Glutamatergic neuron (in vitro differentiated cells): ENCODE measurements around the gene NEURL4. TPM values are rescaled to one million over a fixed set of nuclear protein-coding genes. Genes with fewer than 3 reads are reported as not detected.

Experiments
- DNase-seq: peaks from one replicate; pipeline ENCODE4 v3.0.0; 2022
- H3K27ac Mint-ChIP-seq: one replicate; pipeline ENCODE4 v1.8.0; 2020; ENCODE audit warnings: mild to moderate bottlenecking, mixed read lengths, inconsistent platforms; ENCODE audit not compliant: unreplicated experiment
- H3K27me3 Mint-ChIP-seq: one replicate; pipeline ENCODE4 v1.8.0; 2020; ENCODE audit warnings: mild to moderate bottlenecking, moderate library complexity, mixed read lengths, inconsistent platforms; ENCODE audit not compliant: unreplicated experiment
- H3K36me3 Mint-ChIP-seq: one replicate; pipeline ENCODE4 v1.8.0; 2020; ENCODE audit warnings: mild to moderate bottlenecking, mixed read lengths, inconsistent platforms; ENCODE audit not compliant: unreplicated experiment
- H3K4me1 Mint-ChIP-seq: one replicate; pipeline ENCODE4 v1.8.0; 2020; ENCODE audit warnings: mild to moderate bottlenecking, low read depth, mixed read lengths, inconsistent platforms; ENCODE audit not compliant: unreplicated experiment
- H3K4me3 Mint-ChIP-seq: one replicate; pipeline ENCODE4 v1.8.0; 2020; ENCODE audit warnings: mild to moderate bottlenecking, mixed read lengths, inconsistent platforms; ENCODE audit not compliant: unreplicated experiment
- H3K9me3 Mint-ChIP-seq: one replicate; pipeline ENCODE4 v1.8.0; 2020; ENCODE audit warnings: mild to moderate bottlenecking, moderate library complexity, mixed read lengths, inconsistent platforms; ENCODE audit not compliant: unreplicated experiment
- total RNA-seq: library from RNA; stranded (reverse); fragmentation: NEBNext Ultra II Directional; extraction: Animal tissue kit (Norgen Biotek cat#: 25700); gene quantifications from one replicate; pipeline ENCODE4 v1.2.1, GENCODE V29; 2021; ENCODE audit not compliant: unreplicated experiment
- TF ChIP-seq, protein P1 (sequence below): fragments of 200-600 bp; sonication (generic); IDR thresholded peaks from one replicate; pipeline ENCODE4 v1.5.0; 2021; ENCODE audit not compliant: partially characterized antibody, unreplicated experiment

NEURL4 gene
- total RNA-seq, 1 donor from 2014 or later, result 97.6 TPM

DNA sequence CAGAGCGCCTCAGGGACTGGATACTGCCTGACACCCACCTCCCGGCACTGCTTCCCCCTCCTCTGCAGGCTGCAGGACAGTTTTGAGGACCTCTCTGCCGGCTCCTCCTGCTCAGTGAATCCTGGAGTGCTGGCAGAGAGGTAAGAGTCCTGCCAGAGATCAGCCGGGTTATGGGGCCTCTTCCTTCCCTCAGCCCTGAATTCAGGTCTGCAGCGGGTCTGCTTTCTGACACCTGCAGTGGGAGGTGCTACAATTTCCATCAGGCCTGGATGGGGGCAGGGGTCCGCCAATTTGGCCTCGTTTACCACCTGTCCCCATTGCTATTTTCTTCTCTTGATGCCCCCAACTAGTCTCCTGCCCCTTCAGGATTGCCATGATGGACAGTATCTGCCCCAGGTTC lies 3.0 kb upstream of the NEURL4 start:
- TF ChIP-seq, protein P1, sequence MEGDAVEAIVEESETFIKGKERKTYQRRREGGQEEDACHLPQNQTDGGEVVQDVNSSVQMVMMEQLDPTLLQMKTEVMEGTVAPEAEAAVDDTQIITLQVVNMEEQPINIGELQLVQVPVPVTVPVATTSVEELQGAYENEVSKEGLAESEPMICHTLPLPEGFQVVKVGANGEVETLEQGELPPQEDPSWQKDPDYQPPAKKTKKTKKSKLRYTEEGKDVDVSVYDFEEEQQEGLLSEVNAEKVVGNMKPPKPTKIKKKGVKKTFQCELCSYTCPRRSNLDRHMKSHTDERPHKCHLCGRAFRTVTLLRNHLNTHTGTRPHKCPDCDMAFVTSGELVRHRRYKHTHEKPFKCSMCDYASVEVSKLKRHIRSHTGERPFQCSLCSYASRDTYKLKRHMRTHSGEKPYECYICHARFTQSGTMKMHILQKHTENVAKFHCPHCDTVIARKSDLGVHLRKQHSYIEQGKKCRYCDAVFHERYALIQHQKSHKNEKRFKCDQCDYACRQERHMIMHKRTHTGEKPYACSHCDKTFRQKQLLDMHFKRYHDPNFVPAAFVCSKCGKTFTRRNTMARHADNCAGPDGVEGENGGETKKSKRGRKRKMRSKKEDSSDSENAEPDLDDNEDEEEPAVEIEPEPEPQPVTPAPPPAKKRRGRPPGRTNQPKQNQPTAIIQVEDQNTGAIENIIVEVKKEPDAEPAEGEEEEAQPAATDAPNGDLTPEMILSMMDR, result no peak
- Mint-ChIP-seq H3K36me3 (no peaks in the 10 kb centered on the region), H3K27ac (no peak overlapping the region), H3K4me1 (peaks cover 8% of the 10 kb centered on the region), H3K4me3 (no peak overlapping the region), H3K27me3 (peaks cover 2% of the 10 kb centered on the region), H3K9me3 (peaks cover 5% of the 10 kb centered on the region)
- DNase-seq, result no peak

DNA sequence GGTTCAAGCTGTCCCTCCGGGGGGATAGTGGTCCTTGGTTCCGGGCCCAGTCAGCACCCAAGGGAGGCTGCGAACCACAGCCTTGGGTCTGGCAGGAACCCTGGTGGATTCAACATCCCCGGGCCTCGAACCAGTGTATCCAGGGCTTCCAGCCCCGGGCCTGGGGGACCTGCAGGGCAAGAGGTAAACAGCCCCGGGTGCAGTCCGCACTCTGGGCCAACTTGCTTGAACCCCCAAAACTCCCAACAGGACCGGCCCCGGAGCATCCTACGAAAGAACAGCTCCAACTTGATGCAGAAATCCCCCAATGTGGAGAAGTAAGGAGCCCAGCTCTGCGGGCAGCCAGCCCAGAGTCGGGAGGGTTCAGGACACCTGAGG lies 1.5 kb upstream of the NEURL4 start:
- peaks cover 5% of the 10 kb centered on the region for H3K9me3 Mint-ChIP-seq
- peaks cover 2% of the 10 kb centered on the region for H3K27me3 Mint-ChIP-seq
- DNase-seq, result no peak
- TF ChIP-seq, protein P1, result no peak
- no peaks in the 10 kb centered on the region for H3K36me3 Mint-ChIP-seq
- peaks cover 8% of the 10 kb centered on the region for H3K4me1 Mint-ChIP-seq
- peak overlapping the region; percentile 90 for H3K4me3 Mint-ChIP-seq
- peak overlapping the region; percentile 89 for H3K27ac Mint-ChIP-seq

DNA sequence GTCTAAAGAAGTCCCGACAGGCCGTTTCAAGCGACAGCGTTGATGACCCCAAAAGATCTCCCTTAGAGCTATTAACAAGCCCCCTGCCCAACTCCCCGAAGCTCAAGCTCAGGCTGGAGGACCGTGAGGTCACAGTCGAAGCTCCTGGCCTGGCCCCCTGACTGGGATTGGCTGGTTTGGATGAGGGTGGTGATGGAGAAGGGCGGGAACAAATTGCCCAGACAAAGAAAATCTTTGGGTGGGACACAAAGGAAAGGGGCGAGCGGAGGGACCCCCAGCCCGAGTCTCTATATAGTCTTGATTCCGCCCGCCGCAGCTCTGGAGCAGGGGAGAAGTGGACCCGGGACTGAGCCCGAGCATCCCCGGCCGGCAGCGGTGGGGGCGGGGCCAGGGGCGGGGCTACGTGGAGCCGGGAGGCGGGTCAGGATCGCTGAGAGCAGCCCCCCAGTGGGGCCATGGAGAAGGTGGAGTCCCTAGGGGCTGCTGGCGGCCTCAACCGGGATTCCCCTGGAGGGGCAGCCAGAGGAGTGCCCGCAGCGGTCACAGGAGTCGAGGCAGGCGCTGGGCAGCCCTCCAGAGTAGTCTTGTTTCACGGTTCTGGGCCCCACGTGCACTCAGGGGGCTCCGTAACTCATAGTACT lies 982 bp upstream of the NEURL4 start:
- peaks cover 5% of the 10 kb centered on the region for H3K9me3 Mint-ChIP-seq

DNA sequence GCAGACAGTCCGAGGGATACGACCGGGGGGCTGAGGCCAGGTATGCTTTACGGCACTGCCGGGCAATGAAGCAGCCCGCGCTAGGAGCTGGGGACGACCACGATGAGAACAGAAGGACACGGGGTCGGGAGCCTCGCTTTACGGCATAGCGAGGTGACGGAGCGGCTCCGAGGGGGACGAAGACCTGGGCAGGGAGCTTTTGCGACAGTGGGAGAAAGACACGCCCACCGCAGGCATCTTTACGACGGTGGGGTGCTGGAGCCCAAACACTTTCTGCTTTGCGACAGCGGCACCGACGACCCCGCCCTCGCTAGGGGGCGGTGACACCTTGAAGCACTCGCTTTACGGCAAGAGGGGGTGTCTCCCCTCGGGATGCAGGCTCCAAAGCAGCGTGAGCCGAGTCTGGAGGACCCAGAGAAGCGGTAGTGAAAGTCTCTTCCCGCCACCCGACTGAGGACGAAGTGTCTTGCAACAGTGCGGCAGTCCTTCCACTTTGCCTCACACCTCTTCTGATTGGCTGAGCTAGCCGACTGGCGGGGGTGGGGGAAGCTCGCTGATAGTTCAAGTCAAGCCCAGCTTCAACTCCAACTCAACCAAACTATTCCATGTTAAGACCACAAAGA lies 350 bp upstream of the NEURL4 start:
- Mint-ChIP-seq H3K36me3 (no peaks in the 10 kb centered on the region), H3K27me3 (peaks cover 2% of the 10 kb centered on the region), H3K9me3 (peaks cover 5% of the 10 kb centered on the region), H3K4me3 (peak overlapping the region; percentile 90), H3K27ac (peak overlapping the region; percentile 89), H3K4me1 (peaks cover 8% of the 10 kb centered on the region)
- TF ChIP-seq, protein P1, result no peak
- DNase-seq, result peak; percentile 96

More for the DNA sequence above, 982 bp upstream of the NEURL4 start:
- H3K4me3 Mint-ChIP-seq, result peak overlapping the region; percentile 90
- H3K27me3 Mint-ChIP-seq, result peaks cover 2% of the 10 kb centered on the region
- peak overlapping the region; percentile 89 for H3K27ac Mint-ChIP-seq
- TF ChIP-seq, protein P1, result no peak
- H3K36me3 Mint-ChIP-seq, result no peaks in the 10 kb centered on the region
- peaks cover 8% of the 10 kb centered on the region for H3K4me1 Mint-ChIP-seq
- peak; percentile 82 for DNase-seq

DNA sequence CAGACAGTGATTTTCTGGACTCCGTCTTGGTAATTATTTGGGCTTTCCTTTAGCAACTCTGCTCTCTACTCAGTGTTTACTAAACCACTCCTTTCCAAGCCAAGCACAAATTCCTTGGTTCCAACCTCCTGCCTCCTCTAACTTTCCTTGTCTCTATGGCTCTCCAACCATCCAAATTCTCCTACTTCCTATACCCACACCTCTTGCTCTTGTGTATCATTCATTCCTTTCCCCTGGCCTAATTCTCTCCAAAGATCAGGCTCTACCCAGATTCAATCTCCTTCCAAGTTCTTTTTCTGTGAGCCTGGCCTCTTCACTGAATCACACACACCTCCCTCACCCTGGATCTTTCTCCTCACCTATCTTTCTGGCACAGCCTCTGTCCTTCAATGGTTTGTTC lies 1.1 kb downstream of the NEURL4 start:
- Mint-ChIP-seq H3K27me3 (peaks cover 2% of the 10 kb centered on the region), H3K4me3 (peak overlapping the region; percentile 97), H3K9me3 (peaks cover 5% of the 10 kb centered on the region), H3K27ac (peak overlapping the region; percentile 1), H3K36me3 (no peaks in the 10 kb centered on the region), H3K4me1 (peaks cover 8% of the 10 kb centered on the region)
- TF ChIP-seq, protein P1, result no peak
- no peak for DNase-seq
